GM11168 (cell line): Measurements from ENCODE around the gene ZG16.

ENCODE experiments used
- in situ Hi-C: fragments of 300-500 bp; cut with MboI; formaldehyde crosslinking; loops from one replicate; pipeline ENCODE4 v1.12.0; 2022; ENCODE audit warnings: low sequenced_read_pairs; ENCODE audit not compliant: unreplicated experiment

Gene ZG16

DNA sequence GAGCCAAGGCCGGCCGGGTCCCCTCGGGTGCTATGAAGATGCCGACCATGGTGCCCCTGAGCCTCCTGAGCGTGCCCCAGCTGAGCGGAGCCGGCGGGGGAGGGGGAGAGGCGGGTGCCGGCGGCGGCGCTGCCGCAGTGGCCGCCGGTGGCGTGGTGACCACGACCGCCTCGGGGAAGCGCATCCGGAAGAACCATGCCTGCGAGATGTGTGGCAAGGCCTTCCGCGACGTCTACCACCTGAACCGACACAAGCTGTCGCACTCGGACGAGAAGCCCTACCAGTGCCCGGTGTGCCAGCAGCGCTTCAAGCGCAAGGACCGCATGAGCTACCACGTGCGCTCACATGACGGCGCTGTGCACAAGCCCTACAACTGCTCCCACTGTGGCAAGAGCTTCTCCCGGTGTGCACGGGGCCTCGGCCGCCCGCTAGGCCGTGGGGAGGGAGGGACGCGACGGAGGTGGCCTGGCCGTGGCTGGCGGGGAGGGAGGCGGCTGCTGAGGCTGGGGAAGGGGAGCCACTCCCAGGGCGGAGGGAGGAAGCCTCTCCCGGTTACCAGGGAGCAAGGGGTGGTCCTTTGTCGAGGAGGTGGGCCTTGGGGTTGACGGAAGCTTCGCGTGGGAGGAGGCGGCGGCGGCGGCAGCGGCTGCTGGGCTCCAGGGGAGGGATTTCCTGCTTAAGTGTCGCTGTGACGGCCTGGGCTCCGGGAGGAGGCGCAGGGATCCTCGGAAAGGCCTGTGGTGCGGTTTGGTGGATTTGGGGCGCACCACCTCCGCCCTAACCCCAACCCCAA lies 29.6 kb downstream of the ZG16 start:
- in situ Hi-C loops, result no loop called here

GRCh38 chr16:29808219-29808900 lies 30.3 kb downstream of the ZG16 start:
- in situ Hi-C loops, result no loop called here

DNA sequence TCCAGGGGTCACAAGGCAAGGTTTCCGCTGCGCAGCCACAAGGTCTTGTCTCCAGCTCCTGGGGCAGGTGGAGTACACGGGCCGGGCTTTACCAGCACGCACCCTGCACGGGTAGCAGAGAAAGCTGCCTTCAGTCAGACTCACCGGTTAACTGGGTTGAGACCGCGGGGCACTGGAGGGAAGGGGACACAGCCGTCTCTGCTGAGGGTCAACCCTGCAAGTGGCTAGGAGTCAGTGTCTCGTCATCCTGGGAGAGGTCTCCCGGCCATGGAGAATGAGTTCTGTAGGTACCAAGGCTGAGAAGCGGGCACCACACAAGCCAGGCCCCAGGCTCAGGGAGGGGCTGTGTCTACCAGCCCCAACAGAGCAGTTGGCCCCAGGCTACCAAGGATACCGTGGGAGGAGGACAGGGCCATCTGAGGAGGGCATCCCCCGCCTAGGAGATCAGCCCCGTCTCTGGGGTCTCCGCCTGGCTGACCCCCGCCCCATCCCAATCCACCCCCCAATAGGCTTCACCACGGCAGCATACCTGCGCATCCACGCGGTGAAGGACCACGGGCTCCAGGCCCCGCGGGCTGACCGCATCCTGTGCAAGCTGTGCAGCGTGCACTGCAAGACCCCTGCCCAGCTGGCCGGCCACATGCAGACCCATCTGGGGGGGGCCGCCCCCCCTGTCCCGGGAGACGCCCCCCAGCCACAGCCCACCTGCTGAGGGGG lies 31.1 kb downstream of the ZG16 start:
- in situ Hi-C loops, result no loop called here

- in situ Hi-C loops, result no loop called here
Measured at GRCh38 chr16:29809850-29810698, 32.0 kb downstream of the ZG16 start.

DNA sequence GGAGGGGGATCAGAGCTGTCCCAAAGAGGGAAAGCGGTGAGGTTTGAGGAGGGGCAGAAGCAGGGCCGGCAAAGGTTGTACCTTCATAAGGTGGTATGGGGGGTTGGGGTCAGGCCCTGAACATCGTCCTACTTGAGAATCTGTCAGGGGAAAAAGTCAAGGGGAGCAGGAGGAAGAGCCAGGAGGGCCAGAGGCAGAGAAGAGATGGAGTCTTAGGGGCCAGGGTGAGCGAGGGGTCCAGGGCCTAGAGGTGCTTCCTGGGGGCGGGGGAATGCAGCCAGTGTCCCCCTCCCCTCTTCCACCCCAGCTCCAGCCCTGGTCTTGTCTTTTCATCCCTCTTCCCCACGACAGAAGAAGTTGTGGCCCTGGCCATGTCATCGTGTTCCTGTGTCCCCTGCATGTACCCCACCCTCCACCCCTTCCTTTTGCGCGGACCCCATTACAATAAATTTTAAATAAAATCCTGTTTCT lies 32.7 kb downstream of the ZG16 start:
- in situ Hi-C loops, result no loop called here

DNA sequence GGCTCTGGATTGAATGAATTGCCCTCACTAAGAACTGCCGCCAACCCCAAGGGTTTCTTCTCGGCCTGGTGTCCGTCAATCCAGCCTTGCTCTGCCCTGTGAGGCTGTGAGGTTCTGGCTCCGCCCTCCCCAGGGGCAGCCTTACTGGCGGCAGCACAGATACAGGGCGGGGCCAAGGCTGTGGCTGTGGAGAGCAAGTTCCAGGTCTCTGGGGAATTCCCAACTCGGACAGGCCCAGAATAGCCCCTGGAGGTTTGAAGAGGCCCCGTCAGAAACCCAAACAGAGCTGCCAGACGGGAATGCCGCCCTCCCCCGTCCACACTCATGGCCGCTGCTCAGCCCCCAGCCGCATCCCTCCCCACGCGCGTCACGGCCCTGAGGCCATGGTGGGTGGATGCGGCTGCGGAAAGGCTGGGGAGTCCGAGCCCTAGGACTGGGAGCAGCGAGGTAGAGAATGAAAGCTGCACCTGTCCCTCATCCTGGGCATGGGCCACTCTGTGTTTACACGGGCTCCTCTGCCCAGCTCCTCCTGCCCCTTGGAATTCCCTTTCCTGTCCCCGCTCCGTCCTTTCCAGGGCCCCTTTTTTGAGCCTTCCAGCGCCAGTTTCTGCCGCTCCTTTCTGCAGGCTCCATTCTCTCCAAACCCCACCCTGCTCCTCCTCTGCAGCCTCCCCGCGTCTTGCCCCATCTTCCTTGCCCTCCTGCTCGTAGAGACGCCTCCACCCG lies 33.3 kb downstream of the ZG16 start:
- in situ Hi-C loops, result no loop called here

DNA sequence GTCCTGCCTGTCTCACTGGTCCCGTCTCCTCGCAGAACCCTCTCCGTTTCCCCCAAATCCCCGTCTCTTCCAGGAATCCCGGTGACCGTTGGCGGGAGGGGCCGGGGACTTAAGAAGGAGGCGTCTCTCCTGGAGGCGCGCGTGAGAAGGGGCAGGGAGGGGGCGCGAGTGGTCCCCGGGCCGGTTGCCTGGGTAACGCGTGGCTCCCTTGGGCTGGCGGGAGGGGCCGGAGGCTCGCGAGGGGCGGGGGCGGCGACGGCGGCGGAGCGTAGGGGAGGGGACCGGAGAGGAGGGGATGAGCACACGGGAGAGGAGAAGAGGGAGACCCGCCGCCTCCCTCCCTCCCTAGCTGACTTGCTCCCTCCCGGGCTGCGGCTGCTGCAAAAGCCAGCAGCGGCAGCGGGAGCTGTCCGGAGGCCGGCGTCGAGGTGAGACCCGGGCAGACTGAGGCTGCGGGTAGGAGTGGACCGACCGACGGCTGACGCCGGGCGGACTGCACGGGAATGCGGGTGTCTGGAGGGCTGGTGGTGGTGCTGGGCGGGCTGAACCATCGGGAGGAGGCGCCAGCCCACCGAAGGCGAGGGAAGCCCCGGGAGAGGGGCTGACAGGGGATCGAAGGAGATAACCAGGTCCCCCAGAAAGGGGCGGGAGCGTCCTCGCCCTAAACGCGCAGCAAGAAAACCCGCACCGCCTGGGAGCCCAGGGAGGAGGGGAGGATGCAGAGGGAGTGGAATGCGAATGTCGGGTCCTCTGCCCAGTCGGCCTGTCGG lies 34.0 kb downstream of the ZG16 start, which contains the start of gene PRRT2:
Gene PRRT2, plus strand, starts transcription at position 298 of the 770 bp plus-strand sequence. CDS start 862 bp downstream, outside the sequence.
- in situ Hi-C loops, result no loop called here

GRCh38 chr16:29812754-29813643 lies 34.9 kb downstream of the ZG16 start:
- in situ Hi-C loops, result no loop called here

- in situ Hi-C loops, result no loop called here
Measured at GRCh38 chr16:29813644-29814562, 35.8 kb downstream of the ZG16 start.

- in situ Hi-C loops, result no loop called here
Measured at GRCh38 chr16:29814592-29814991, 36.5 kb downstream of the ZG16 start.

DNA sequence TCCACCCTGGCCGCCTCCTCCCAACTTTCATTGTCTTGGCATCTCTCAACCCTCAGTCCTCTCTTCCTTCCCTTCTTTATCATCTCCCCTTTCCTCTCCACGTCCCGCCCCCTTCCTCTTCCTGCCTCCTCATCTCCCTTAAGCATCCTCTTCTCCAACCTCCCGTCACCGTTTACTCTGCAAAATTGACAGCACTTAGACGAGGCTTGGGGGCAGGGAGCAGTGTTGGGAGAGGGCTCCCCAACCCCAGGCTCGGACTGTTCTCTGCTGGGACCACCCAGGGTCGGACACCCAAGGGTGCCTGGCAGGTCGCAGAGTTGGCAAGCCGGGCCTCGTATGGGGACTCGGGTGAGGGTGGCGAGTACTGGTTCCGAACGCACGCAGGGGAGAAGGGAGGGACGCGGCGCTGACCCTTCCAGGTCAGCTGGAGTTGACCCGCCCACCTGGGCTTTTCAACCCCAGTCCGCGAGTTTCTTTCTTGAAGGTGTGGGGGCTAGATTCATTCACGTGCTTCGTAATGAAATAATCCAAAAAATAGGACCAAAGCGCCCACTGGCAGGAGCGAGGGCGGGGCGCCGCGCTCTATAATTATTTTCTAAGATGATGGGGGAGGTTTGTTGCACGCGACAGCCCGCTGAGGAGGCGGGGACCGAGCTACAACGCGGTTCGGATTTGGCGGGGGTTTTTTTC lies 37.1 kb downstream of the ZG16 start:
- in situ Hi-C loops, result no loop called here

- in situ Hi-C loops, result no loop called here
Measured at GRCh38 chr16:29815793-29816693, 38.0 kb downstream of the ZG16 start, which contains the start of gene PAGR1. Gene PAGR1, plus strand, starts transcription at chr16:29816152. Its CDS starts 374 bp downstream, at chr16:29816526.

DNA sequence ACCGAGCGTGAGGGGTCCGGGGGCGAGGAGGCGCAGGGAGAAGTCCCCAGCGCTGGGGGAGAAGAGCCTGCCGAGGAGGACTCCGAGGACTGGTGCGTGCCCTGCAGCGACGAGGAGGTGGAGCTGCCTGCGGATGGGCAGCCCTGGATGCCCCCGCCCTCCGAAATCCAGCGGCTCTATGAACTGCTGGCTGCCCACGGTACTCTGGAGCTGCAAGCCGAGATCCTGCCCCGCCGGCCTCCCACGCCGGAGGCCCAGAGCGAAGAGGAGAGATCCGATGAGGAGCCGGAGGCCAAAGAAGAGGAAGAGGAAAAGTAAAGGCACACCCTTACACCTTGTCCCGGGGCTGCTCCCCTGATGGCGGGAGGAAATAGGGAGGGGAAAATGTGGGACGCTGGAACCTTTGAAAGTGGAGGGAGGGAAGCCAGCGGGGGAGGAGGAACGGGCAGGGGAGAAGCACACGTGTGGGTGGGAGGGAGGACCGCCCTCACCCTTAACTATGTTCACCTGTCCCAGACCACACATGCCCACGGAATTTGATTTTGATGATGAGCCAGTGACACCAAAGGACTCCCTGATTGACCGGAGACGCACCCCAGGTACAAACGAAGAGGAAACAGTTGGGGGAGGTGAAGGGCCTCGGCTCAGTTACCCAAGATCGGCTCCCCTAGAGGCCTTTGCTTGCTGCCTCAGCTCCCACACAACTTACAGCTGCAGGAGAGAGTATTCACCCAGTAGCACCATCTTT lies 38.8 kb downstream of the ZG16 start:
- in situ Hi-C loops, result no loop called here

- in situ Hi-C loops, result no loop called here
Measured at GRCh38 chr16:29818082-29818481, 40.0 kb downstream of the ZG16 start.
